Sigmoid colon (tissue), 4 donors: Measurements from ENCODE around the gene CTBP2.

Experiments
- EP300 ChIP-seq, 4 donors: sonication (generic); formaldehyde crosslinking; IDR thresholded peaks; one replicate each; pipeline ENCODE4 v1.6.1; 2017; ENCODE audit warnings: antibody characterized with exemption in 4 of 4
- POLR2AphosphoS5 ChIP-seq, 4 donors: sonication (generic); formaldehyde crosslinking; IDR thresholded peaks; one replicate each; pipeline ENCODE4 v1.6.1; 2017; ENCODE audit warnings: antibody characterized with exemption in 4 of 4
- TF ChIP-seq, protein P1 (sequence below), 4 experiments: fragments of 450-650 bp in 3 of 4; fragments of 200-600 bp in 1 of 4; IDR thresholded peaks; one replicate each; pipeline ENCODE4 v1.5.1; 2016 to 2019; ENCODE audit warnings: antibody characterized with exemption in 4 of 4, mild to moderate bottlenecking in 3 of 4, moderate library complexity in 2 of 4

DNA sequence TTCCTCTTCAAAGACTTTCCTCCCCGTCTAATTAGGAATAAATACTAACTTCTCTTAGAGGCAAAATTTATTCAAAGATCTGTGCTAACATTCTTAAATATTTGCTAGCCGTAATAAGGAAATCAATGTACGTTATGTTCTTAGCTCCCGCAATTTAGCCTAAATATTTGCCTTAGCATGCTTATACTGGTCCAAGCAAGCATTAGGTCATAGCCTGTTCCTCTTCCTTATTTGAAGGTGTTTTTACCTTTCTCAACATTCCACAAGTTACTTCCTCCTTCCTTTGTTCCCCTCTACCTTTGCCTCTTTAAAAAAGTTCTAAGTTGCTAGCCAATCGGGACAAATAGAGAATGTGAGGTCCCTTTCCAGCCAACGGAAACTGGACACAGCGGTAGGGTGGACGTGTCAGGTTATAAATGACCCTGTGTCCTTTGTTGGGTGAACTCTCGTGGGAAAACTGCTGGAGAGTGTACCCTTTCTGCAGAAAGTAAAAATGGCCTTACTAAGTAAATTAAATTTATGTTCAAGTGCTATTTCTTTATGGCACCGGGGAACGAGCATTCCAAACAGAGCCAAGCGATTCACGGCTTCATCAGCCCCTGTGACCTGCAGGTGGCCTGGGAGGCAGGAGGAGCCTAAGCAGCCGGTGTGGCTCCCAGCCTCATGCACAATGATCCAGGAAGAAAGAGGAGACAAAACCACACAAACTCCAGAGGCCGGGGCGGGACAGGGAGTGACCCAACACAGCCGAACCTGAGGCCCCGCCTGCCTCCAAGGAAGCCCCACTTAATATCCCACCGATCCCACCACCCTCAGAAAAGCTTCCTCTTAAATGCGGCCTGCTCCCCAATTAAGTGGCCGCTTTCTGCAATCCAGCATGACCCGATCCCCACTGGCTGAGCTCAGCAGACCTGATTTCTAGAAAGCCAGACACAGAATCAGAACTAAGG lies 151.4 kb downstream of the CTBP2 start:
- TF ChIP-seq, protein P1, sequence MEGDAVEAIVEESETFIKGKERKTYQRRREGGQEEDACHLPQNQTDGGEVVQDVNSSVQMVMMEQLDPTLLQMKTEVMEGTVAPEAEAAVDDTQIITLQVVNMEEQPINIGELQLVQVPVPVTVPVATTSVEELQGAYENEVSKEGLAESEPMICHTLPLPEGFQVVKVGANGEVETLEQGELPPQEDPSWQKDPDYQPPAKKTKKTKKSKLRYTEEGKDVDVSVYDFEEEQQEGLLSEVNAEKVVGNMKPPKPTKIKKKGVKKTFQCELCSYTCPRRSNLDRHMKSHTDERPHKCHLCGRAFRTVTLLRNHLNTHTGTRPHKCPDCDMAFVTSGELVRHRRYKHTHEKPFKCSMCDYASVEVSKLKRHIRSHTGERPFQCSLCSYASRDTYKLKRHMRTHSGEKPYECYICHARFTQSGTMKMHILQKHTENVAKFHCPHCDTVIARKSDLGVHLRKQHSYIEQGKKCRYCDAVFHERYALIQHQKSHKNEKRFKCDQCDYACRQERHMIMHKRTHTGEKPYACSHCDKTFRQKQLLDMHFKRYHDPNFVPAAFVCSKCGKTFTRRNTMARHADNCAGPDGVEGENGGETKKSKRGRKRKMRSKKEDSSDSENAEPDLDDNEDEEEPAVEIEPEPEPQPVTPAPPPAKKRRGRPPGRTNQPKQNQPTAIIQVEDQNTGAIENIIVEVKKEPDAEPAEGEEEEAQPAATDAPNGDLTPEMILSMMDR (IDR thresholded peaks at IDR 0.05): no peak
- TF ChIP-seq EP300 (IDR thresholded peaks at IDR 0.05) (no peak), POLR2AphosphoS5 (IDR thresholded peaks at IDR 0.05) (no peak)
